ENCODE results near the gene GCG. TPM values are rescaled to one million over a fixed set of nuclear protein-coding genes. Genes with fewer than 3 reads are reported as not detected.

Gene GCG
- total RNA-seq, 3 donors from 2014 or later: not detected

GRCh38 chr2:162126111-162126519 is 25.9 kb downstream of the GCG start:
- no peak for DNase-seq

DNA sequence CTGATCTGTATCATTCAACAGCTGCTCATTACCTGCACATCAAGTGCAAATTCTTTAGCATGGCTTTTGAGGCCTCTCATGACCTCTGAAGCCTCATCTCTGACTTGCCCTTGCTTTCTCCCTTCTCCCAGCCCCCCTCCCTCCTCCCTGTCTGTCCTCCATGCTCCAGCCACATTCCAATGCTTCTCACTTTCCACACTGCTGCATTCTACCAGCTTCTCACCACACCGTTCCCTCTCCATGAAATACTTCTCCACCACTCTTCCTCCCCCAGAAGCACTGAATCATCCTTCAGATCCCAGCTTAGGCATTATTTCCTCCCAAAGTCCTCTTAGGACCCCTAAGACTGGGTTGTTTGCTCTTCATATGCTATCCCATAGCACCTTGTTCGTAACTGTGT is 26.9 kb downstream of the GCG start:
- Mint-ChIP-seq H3K4me1 (ENCODE audit: low read depth) (peaks cover 9% of the 10 kb centered on the region), H3K4me3 (no peak overlapping the region)
- no peak for DNase-seq

More at GRCh38 chr2:162126111-162126519, 25.9 kb downstream of the GCG start:
- no peak for ATAC-seq
- Mint-ChIP-seq H3K9me3 (no peaks in the 10 kb centered on the region), H3K27me3 (ENCODE audit: low read depth) (no peaks in the 10 kb centered on the region), H3K4me1 (ENCODE audit: low read depth) (peaks cover 9% of the 10 kb centered on the region), H3K36me3 (ENCODE audit: insufficient read depth) (no peaks in the 10 kb centered on the region), H3K4me3 (no peak overlapping the region)

DNA sequence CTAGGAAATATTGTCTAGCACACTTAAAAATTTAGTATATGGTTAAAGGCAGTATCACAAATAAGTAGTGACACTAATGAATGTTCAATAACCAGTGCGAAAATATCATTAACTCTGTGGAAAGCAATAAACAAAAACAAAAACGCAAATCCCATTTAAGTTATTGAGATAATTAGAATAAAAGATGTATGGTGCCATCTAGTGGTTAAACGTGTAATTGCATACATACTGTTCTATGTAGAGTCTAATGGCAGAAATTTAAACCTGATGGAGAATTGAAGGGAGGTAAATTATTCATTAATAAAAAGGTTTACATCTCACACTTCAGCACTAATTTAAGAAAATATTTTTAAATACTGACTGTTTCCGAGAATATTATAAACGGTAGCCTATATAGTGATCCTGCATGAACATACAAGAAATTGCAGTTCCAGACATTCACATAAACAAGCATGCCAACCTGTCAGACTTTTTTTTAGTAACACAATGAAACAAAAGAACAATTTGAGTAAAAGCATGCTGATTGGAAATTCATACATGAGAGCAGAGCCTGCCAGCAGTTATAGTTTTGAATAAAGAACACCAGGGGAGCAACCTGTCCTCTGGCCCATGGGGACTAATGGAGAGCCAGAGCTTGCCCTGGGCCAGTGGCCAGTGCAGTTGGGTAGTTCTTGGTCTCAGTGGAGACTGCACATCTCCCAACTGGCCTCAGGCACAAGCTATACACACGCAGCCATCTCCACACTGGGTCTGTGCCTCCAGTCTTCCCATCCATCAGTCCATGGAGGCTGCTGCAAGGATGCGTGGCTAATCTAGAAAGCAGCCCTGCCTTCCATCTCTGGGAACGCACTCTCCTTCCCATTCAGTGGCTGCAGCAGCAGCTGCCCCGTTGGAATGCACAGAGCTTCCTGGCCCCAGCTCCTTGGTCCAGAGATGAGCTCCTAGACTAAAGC is 28.0 kb downstream of the GCG start:
- no peak overlapping the region for H3K4me3 Mint-ChIP-seq
- no peaks in the 10 kb centered on the region for H3K9me3 Mint-ChIP-seq
- no peaks in the 10 kb centered on the region for H3K36me3 Mint-ChIP-seq (ENCODE audit: insufficient read depth)
- no peak for DNase-seq
- no peak for ATAC-seq
- H3K4me1 Mint-ChIP-seq (ENCODE audit: low read depth): peaks cover 9% of the 10 kb centered on the region
- H3K27me3 Mint-ChIP-seq (ENCODE audit: low read depth): no peaks in the 10 kb centered on the region

More for the DNA sequence above, 26.9 kb downstream of the GCG start:
- H3K27me3 Mint-ChIP-seq (ENCODE audit: low read depth): no peaks in the 10 kb centered on the region
- ATAC-seq: no peak
- no peaks in the 10 kb centered on the region for H3K36me3 Mint-ChIP-seq (ENCODE audit: insufficient read depth)
- no peaks in the 10 kb centered on the region for H3K9me3 Mint-ChIP-seq

DNA sequence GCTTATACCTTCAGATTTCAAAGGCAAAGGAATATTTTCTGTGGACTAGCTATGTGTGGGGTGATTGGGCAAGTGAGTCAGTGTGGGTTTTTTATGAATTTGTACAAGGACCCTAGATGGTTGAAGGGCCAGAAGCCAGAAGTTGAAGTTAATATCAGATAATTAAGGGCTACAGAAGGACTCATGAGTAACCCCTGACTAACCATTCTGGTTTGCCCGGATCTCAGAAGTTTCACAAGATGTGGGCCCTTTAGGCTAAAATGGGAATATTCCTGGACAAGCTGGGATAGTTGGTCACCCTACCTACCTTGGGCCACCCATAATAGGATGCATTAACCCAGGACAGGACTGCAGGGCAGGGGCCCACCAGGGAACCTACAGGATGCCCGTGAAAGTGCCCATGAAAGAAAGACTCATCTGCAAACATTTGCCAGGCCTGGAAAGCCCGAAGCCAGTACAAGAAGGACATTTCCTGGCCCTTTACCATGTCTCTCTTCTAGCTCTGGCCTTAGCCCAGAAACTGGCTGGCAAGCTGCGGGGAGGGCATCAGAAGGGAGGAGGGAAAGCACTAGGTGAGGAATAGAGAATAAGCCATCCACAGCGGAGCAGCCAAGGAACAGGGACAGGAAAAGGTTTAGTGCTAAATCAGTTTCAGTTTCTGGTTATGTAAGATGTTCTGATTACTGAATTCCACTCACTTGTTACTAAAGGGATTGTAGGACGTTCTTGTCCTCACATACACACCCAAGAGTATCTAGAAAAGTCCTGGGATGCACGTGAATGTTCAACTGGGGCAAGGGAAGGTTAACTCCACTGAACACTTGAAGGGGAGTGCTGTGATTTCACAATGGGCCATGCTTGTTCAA is 33.6 kb downstream of the GCG start:
- DNase-seq: no peak
- no peak for ATAC-seq
- peaks cover 8% of the 10 kb centered on the region for H3K4me1 Mint-ChIP-seq (ENCODE audit: low read depth)
- no peaks in the 10 kb centered on the region for H3K27me3 Mint-ChIP-seq (ENCODE audit: low read depth)
- H3K9me3 Mint-ChIP-seq: peaks cover 11% of the 10 kb centered on the region
- no peak overlapping the region for H3K4me3 Mint-ChIP-seq
- peaks cover 1% of the 10 kb centered on the region for H3K36me3 Mint-ChIP-seq (ENCODE audit: insufficient read depth)

GRCh38 chr2:162116352-162116751 is 35.7 kb downstream of the GCG start:
- ATAC-seq: no peak
- H3K4me3 Mint-ChIP-seq: no peak overlapping the region
- peaks cover 1% of the 10 kb centered on the region for H3K36me3 Mint-ChIP-seq (ENCODE audit: insufficient read depth)
- H3K4me1 Mint-ChIP-seq (ENCODE audit: low read depth): peaks cover 8% of the 10 kb centered on the region
- DNase-seq: no peak
- H3K9me3 Mint-ChIP-seq: peaks cover 11% of the 10 kb centered on the region
- H3K27me3 Mint-ChIP-seq (ENCODE audit: low read depth): no peaks in the 10 kb centered on the region

DNA sequence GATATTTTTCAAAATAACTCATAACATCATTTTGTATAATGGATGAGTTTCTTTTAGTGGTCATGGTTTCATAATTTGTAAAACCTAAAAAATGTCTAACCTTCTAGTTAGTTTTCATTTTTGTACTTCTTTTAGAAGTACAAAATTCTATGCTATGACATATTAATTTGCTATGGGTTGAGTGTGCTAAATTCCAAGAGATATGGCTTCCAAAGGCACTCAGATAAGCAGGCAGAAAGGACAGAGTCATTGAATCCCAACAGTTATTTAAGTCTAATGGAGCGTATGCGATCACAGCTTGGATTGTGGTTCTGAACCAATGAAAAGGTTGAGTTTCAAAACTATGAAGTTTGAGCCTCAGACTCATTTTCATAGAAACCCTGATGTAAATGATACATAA is 37.0 kb downstream of the GCG start:
- Mint-ChIP-seq H3K36me3 (ENCODE audit: insufficient read depth) (peaks cover 1% of the 10 kb centered on the region), H3K4me1 (ENCODE audit: low read depth) (peaks cover 8% of the 10 kb centered on the region)
- ATAC-seq: no peak

GRCh38 chr2:162114271-162114670 is 37.8 kb downstream of the GCG start:
- no peak for ATAC-seq
- H3K36me3 Mint-ChIP-seq (ENCODE audit: insufficient read depth): peaks cover 1% of the 10 kb centered on the region

More for the DNA sequence above, 37.0 kb downstream of the GCG start:
- peaks cover 11% of the 10 kb centered on the region for H3K9me3 Mint-ChIP-seq
- no peak overlapping the region for H3K4me3 Mint-ChIP-seq
- no peak for DNase-seq
- no peaks in the 10 kb centered on the region for H3K27me3 Mint-ChIP-seq (ENCODE audit: low read depth)

GRCh38 chr2:162113776-162114168 is 38.3 kb downstream of the GCG start:
- no peaks in the 10 kb centered on the region for H3K27me3 Mint-ChIP-seq (ENCODE audit: low read depth)
- DNase-seq: no peak

More at GRCh38 chr2:162114271-162114670, 37.8 kb downstream of the GCG start:
- peaks cover 8% of the 10 kb centered on the region for H3K4me1 Mint-ChIP-seq (ENCODE audit: low read depth)
- no peaks in the 10 kb centered on the region for H3K27me3 Mint-ChIP-seq (ENCODE audit: low read depth)
- H3K9me3 Mint-ChIP-seq: peaks cover 11% of the 10 kb centered on the region
- DNase-seq: no peak
- no peak overlapping the region for H3K4me3 Mint-ChIP-seq

DNA sequence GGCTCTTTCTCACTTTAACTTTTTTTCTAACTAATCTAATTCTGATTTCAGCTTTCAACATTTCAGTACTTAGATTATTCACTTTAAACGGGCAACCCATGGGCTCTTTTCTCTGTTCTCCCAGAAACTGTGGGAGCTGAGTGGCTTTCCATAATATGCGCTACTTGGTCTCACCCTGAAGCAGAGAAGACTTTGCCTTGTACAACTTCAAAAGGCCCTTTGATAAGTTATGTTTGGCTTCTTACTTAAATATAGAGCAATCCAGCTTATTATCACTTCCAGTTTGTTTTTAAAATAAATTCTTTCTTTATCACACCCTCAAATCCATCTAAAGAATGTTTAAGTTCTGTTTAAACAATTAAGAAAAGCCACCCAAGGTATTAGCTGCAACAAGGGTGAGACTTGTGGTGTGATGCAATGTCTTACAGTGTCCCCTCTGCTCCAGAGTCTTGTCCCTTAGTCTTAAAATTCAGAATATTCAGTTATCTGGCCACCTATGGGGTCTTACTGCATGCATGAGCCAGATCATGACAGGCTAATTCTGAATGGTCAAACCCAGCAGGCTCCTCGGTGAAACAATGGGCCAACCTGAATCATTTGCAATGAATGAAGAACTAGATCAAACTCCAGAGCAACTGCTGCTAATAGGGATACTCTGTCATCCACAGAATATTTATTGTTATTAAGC is 38.8 kb downstream of the GCG start:
- Mint-ChIP-seq H3K4me1 (ENCODE audit: low read depth) (peaks cover 4% of the 10 kb centered on the region), H3K27me3 (ENCODE audit: low read depth) (no peaks in the 10 kb centered on the region), H3K9me3 (peaks cover 11% of the 10 kb centered on the region), H3K36me3 (ENCODE audit: insufficient read depth) (peaks cover 1% of the 10 kb centered on the region), H3K4me3 (no peak overlapping the region)
- no peak for ATAC-seq
- no peak for DNase-seq

More at GRCh38 chr2:162113776-162114168, 38.3 kb downstream of the GCG start:
- peaks cover 7% of the 10 kb centered on the region for H3K4me1 Mint-ChIP-seq (ENCODE audit: low read depth)
- H3K4me3 Mint-ChIP-seq: no peak overlapping the region
- H3K36me3 Mint-ChIP-seq (ENCODE audit: insufficient read depth): peaks cover 1% of the 10 kb centered on the region
- H3K9me3 Mint-ChIP-seq: peaks cover 11% of the 10 kb centered on the region
- no peak for ATAC-seq

DNA sequence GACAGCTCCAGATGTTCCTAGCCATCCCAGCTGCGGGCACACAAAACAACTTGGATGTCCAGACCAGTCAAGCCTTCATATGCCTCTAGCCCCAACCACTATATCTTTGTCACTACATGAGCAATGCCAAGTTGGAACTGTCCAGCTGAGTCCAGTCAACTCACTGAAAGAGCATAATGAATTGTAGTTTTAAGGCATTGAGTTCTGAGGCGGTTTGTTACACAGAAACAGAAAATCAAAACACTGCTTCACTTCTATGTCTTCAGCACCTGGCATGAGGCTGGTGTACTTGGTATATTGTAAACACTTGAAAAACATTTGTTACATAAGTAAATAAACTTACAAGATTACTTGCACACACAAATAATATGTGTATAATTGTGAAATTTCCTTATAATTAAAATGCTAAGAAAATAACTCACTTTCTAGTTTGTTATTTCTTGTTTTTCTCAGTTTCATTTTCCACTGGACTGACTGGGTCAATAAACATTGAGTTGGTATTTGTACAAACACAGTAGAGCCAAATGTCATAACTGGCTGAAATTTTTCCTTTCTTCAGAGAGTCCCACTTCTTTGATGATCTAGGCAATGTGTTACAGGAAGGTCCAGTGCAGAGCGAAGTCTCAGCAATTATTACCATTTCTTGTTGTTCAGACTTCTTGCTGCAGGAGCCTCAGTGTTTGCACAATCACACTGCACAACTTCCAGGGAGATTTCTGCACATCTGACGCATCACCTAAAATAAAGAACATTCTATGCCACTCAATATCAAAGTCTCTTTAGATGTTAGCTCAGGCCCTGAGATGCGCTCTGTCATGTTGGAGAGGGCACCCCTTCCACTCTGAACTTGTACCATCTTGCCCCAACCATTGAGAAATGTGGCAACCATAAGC is 39.8 kb downstream of the GCG start:
- Mint-ChIP-seq H3K27me3 (ENCODE audit: low read depth) (no peaks in the 10 kb centered on the region), H3K4me3 (no peak overlapping the region), H3K9me3 (peaks cover 11% of the 10 kb centered on the region), H3K4me1 (ENCODE audit: low read depth) (peaks cover 4% of the 10 kb centered on the region), H3K36me3 (ENCODE audit: insufficient read depth) (peaks cover 1% of the 10 kb centered on the region)
- no peak for ATAC-seq
- no peak for DNase-seq

GRCh38 chr2:162107361-162107901 is 44.6 kb downstream of the GCG start:
- Mint-ChIP-seq H3K9me3 (no peaks in the 10 kb centered on the region), H3K4me3 (no peak overlapping the region), H3K36me3 (ENCODE audit: insufficient read depth) (no peaks in the 10 kb centered on the region), H3K27me3 (ENCODE audit: low read depth) (no peaks in the 10 kb centered on the region), H3K4me1 (ENCODE audit: low read depth) (no peaks in the 10 kb centered on the region)
- DNase-seq (no peak), ATAC-seq (no peak)

DNA sequence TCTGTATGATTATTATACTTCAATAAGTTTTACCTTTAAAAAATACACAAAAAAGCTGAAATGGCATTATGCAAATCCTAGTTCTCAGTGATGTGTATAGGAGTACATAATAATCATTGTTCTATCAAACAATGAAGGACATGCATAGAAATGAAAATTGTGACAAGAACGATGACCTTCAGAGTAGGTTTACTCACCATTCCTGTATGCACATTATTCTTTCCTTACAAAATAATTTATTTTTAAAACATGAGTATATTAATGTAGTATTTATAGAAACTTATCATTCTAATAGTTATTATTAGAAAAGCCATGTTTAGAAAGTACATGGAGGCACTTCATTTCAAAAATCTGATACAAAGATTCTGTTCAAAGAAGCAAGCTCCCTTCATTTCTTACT is 45.3 kb downstream of the GCG start:
- no peak for DNase-seq
- H3K36me3 Mint-ChIP-seq (ENCODE audit: insufficient read depth): no peaks in the 10 kb centered on the region
- H3K27me3 Mint-ChIP-seq (ENCODE audit: low read depth): no peaks in the 10 kb centered on the region
- no peak overlapping the region for H3K4me3 Mint-ChIP-seq
- ATAC-seq: no peak
- no peaks in the 10 kb centered on the region for H3K4me1 Mint-ChIP-seq (ENCODE audit: low read depth)
- no peaks in the 10 kb centered on the region for H3K9me3 Mint-ChIP-seq

- DNase-seq (no peak), ATAC-seq (no peak)
- Mint-ChIP-seq H3K4me1 (ENCODE audit: low read depth) (no peaks in the 10 kb centered on the region), H3K36me3 (ENCODE audit: insufficient read depth) (no peaks in the 10 kb centered on the region), H3K9me3 (no peaks in the 10 kb centered on the region), H3K4me3 (no peak overlapping the region), H3K27me3 (ENCODE audit: low read depth) (no peaks in the 10 kb centered on the region)
Observed at GRCh38 chr2:162106146-162106551, 45.9 kb downstream of the GCG start.

Data from activated T-cell treated with anti-CD3 and anti-CD28 coated beads, Interleukin-2, amount 50 U/mL, for 4 hours (primary cell).